ENCODE results near the gene SNX9. TPM values are rescaled to one million over a fixed set of nuclear protein-coding genes. Genes with fewer than 3 reads are reported as not detected.
A peak's percentile ranks its signal among the peaks of the same experiment; 100 is the strongest.

Gene SNX9
- total RNA-seq, 3 donors from 2014 or later, result 39.0 to 52.5 (median 42.8) TPM

DNA sequence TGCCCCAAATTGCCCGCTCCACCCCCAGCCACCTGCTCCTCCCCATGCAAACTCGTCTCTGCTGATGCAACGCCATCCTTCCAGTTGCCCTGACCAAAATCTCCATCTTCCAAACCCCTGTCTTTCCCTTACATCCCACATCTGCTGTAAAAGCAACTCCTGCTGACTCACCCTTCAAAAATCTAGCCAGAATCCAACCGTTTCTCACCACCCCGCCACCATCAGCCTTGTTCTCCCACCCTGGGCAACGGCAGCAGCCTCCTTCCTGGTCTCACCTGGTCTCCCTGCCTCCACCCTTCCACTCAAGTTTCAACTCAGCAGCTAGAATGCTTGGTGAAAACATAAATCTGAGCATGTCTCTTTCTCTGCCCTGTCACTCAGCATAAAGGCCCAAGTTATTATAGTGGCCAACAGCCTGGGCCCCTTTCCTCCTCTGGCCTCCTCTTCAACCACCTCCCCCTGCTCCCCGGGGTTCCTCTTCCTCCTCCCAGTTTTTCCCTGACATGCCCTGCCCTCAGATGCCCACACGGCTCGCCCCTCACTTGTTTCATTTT lies 151.4 kb downstream of the SNX9 start:
- Mint-ChIP-seq H3K27me3 (ENCODE audit: low read depth) (peaks cover 6% of the 10 kb centered on the region), H3K4me1 (ENCODE audit: low read depth) (no peaks in the 10 kb centered on the region), H3K4me3 (no peak overlapping the region), H3K9me3 (no peaks in the 10 kb centered on the region), H3K36me3 (ENCODE audit: insufficient read depth) (no peaks in the 10 kb centered on the region)
- ATAC-seq (no peak), DNase-seq (no peak)

DNA sequence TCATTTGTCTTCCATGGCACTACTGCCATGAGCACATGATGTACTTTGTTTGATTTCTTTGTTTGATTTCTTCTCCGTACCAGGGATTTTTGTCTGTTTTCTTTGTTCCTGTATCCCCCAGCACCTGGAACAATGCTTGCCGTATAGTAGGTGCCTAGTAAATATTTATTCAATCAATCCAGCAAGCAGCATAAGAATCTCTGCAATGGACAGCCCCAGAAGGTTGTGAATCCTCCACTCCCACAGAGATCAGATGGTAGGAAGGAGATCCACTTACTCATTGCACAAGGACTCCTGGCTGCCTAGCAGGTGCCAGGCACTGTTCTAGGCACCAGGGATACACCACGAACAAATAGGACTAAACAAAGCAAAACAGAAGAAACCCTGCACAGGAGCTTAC lies 151.9 kb downstream of the SNX9 start:
- ATAC-seq, result no peak
- Mint-ChIP-seq H3K36me3 (ENCODE audit: insufficient read depth) (no peaks in the 10 kb centered on the region), H3K4me3 (no peak overlapping the region), H3K9me3 (no peaks in the 10 kb centered on the region), H3K27me3 (ENCODE audit: low read depth) (peaks cover 6% of the 10 kb centered on the region), H3K4me1 (ENCODE audit: low read depth) (peaks cover 4% of the 10 kb centered on the region)
- no peak for DNase-seq

- Mint-ChIP-seq H3K36me3 (ENCODE audit: insufficient read depth) (no peaks in the 10 kb centered on the region), H3K4me1 (ENCODE audit: low read depth) (peaks cover 7% of the 10 kb centered on the region), H3K27me3 (ENCODE audit: low read depth) (peaks cover 6% of the 10 kb centered on the region), H3K4me3 (no peak overlapping the region), H3K9me3 (no peaks in the 10 kb centered on the region)
- DNase-seq, result no peak
- ATAC-seq, result no peak
These were observed 152.4 kb downstream of the SNX9 start for GRCh38 chr6:157975456-157975855.

DNA sequence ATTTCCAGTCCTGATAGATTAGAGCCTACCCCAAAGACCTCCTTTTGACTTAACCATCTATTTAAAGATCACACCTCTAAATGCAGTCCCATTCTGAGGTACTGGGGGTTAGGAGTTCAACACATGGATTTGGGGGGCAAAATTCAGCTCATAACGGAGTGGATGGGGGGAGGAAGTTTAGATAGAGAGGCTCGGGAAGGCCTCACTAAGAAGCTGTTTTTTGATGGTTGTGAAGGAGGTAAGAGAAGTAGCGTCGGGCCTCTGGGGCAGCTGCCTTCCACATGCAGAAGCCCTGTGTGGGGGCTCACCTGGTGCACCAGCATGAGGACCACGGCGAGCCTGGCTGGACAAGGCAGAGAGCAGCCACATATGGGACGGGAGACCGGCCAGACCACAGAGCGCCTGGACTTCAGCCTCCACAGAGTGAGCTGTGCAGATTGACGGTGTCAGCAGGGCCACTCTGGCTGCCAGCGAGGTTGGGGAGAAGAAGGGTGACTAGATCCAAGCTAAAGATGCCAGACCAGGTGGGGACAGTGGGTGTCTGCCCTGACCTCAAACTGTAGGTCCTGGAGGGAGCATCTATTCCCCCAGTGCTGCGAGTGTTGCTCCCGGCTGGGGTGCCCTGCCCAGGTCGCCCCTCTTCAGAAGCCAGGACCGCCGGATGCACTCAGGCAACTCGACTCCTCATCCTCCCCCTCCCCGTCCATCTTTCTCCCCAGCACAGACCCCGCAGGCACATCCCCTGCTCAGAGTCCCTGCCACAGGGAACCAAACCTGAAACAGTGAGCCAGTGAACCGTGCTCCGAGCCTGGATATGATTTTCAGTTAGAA lies 153.5 kb downstream of the SNX9 start:
- Mint-ChIP-seq H3K36me3 (ENCODE audit: insufficient read depth) (no peaks in the 10 kb centered on the region), H3K27me3 (ENCODE audit: low read depth) (peaks cover 3% of the 10 kb centered on the region), H3K4me1 (ENCODE audit: low read depth) (peaks cover 11% of the 10 kb centered on the region), H3K4me3 (no peak overlapping the region), H3K9me3 (no peaks in the 10 kb centered on the region)
- DNase-seq (no peak), ATAC-seq (no peak)

- Mint-ChIP-seq H3K27me3 (ENCODE audit: low read depth) (peaks cover 2% of the 10 kb centered on the region), H3K4me1 (ENCODE audit: low read depth) (peaks cover 12% of the 10 kb centered on the region), H3K9me3 (no peaks in the 10 kb centered on the region), H3K36me3 (ENCODE audit: insufficient read depth) (no peaks in the 10 kb centered on the region), H3K4me3 (no peak overlapping the region)
- no peak for ATAC-seq
- DNase-seq, result no peak
These were observed 154.2 kb downstream of the SNX9 start for GRCh38 chr6:157977176-157977804.

- Mint-ChIP-seq H3K27me3 (ENCODE audit: low read depth) (peaks cover 2% of the 10 kb centered on the region), H3K4me1 (ENCODE audit: low read depth) (peaks cover 20% of the 10 kb centered on the region), H3K4me3 (no peak overlapping the region), H3K36me3 (ENCODE audit: insufficient read depth) (no peaks in the 10 kb centered on the region), H3K9me3 (no peaks in the 10 kb centered on the region)
- DNase-seq (no peak), ATAC-seq (no peak)
These were observed 155.2 kb downstream of the SNX9 start for GRCh38 chr6:157978021-157978783.

GRCh38 chr6:157980288-157981131 lies 157.5 kb downstream of the SNX9 start:
- peak overlapping the region; percentile 90 for H3K4me3 Mint-ChIP-seq
- H3K27me3 Mint-ChIP-seq (ENCODE audit: low read depth), result peaks cover 2% of the 10 kb centered on the region
- ATAC-seq (peak in 1 of 2 donors; percentile 4), DNase-seq (no peak)
- no peaks in the 10 kb centered on the region for H3K9me3 Mint-ChIP-seq
- H3K36me3 Mint-ChIP-seq (ENCODE audit: insufficient read depth), result no peaks in the 10 kb centered on the region
- peaks cover 41% of the 10 kb centered on the region for H3K4me1 Mint-ChIP-seq (ENCODE audit: low read depth)

GRCh38 chr6:157981132-157981394 lies 158.0 kb downstream of the SNX9 start:
- Mint-ChIP-seq H3K36me3 (ENCODE audit: insufficient read depth) (no peaks in the 10 kb centered on the region), H3K4me3 (peak overlapping the region; percentile 90), H3K27me3 (ENCODE audit: low read depth) (peaks cover 2% of the 10 kb centered on the region), H3K4me1 (ENCODE audit: low read depth) (peaks cover 43% of the 10 kb centered on the region), H3K9me3 (no peaks in the 10 kb centered on the region)
- DNase-seq (no peak), ATAC-seq (peak in 1 of 2 donors; percentile 4)

- Mint-ChIP-seq H3K9me3 (no peaks in the 10 kb centered on the region), H3K36me3 (ENCODE audit: insufficient read depth) (no peaks in the 10 kb centered on the region), H3K4me3 (peak within 1 kb of the TSS; percentile 90), H3K4me1 (ENCODE audit: low read depth) (peaks cover 43% of the 10 kb centered on the region), H3K27me3 (ENCODE audit: low read depth) (peaks cover 2% of the 10 kb centered on the region)
- peak; percentile 88 to 90 for ATAC-seq
- DNase-seq, result peak; percentile 84
These were observed 158.5 kb downstream of the SNX9 start, which contains the start of gene SYNJ2 for GRCh38 chr6:157981395-157982101. Gene SYNJ2 (plus strand): TSS chr6:157981863. CDS start chr6:157981962, 99 bp downstream.

GRCh38 chr6:157982102-157982562 lies 159.1 kb downstream of the SNX9 start:
- peaks cover 2% of the 10 kb centered on the region for H3K27me3 Mint-ChIP-seq (ENCODE audit: low read depth)
- H3K9me3 Mint-ChIP-seq, result no peaks in the 10 kb centered on the region
- H3K4me1 Mint-ChIP-seq (ENCODE audit: low read depth), result peaks cover 43% of the 10 kb centered on the region
- peak; percentile 30 to 31 for ATAC-seq
- DNase-seq, result no peak
- no peaks in the 10 kb centered on the region for H3K36me3 Mint-ChIP-seq (ENCODE audit: insufficient read depth)
- H3K4me3 Mint-ChIP-seq, result peak overlapping the region; percentile 90

DNA sequence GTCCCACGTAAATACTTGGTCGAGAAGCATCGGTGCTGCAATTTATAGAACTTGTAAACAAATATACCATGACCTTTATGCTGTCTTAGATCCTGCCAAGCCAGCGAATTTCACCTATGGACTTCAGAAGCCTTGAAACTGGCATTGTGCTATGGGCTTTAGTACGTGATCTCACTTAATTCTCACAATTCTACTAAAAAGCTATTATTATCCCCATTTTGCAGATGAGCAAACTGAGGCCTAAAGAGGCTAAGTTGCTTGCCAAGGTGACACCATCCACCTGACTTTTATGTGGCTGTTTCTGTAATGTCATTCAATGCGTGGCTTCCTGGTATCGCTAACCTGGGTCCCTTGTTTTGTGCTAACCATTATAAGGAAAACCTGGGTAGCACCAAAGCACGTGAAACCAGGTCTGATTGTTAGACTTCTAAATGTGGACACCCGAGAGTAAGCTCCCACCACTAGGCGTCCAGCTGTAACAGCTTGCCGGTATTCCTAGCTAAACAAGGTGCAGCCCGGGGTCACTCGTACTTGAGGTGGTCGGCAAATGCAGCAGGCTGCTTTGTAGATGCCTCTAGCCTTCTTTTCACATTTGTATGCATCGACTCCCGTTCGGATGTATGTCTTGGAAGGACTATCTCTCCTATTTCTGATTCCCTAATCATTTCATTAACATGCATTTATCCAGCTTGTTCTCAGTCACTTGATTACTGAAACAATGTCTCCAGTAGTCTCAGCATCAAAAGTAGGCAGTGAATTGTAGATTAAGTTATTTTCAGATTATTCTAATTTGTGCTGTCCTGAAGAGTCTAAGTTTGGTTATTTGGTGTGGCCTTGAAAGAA lies 159.7 kb downstream of the SNX9 start:
- ATAC-seq (no peak), DNase-seq (no peak)
- Mint-ChIP-seq H3K4me3 (peak overlapping the region; percentile 90), H3K4me1 (ENCODE audit: low read depth) (peaks cover 45% of the 10 kb centered on the region), H3K9me3 (no peaks in the 10 kb centered on the region), H3K27me3 (ENCODE audit: low read depth) (no peaks in the 10 kb centered on the region), H3K36me3 (ENCODE audit: insufficient read depth) (no peaks in the 10 kb centered on the region)

GRCh38 chr6:157983406-157984119 lies 160.5 kb downstream of the SNX9 start:
- DNase-seq (no peak), ATAC-seq (no peak)
- H3K9me3 Mint-ChIP-seq, result no peaks in the 10 kb centered on the region
- no peaks in the 10 kb centered on the region for H3K27me3 Mint-ChIP-seq (ENCODE audit: low read depth)
- H3K4me1 Mint-ChIP-seq (ENCODE audit: low read depth), result peaks cover 49% of the 10 kb centered on the region
- H3K4me3 Mint-ChIP-seq, result peak overlapping the region; percentile 90
- no peaks in the 10 kb centered on the region for H3K36me3 Mint-ChIP-seq (ENCODE audit: insufficient read depth)
